Fibroblast of skin of left quadriceps (primary cell): Measurements from ENCODE around the gene ZNF777.
"Not testable (repeated sequence)": the region's sequence is repeated elsewhere in the genome, so short reads cannot be mapped to it uniquely, and the experiment has no call there.

Experiments
- DNase-seq, 2 experiments: peaks; one replicate each; pipeline ENCODE4 v3.0.0-alpha.2; 2013; ENCODE audit warnings: low read depth in 2 of 2

The ZNF777 gene

DNA sequence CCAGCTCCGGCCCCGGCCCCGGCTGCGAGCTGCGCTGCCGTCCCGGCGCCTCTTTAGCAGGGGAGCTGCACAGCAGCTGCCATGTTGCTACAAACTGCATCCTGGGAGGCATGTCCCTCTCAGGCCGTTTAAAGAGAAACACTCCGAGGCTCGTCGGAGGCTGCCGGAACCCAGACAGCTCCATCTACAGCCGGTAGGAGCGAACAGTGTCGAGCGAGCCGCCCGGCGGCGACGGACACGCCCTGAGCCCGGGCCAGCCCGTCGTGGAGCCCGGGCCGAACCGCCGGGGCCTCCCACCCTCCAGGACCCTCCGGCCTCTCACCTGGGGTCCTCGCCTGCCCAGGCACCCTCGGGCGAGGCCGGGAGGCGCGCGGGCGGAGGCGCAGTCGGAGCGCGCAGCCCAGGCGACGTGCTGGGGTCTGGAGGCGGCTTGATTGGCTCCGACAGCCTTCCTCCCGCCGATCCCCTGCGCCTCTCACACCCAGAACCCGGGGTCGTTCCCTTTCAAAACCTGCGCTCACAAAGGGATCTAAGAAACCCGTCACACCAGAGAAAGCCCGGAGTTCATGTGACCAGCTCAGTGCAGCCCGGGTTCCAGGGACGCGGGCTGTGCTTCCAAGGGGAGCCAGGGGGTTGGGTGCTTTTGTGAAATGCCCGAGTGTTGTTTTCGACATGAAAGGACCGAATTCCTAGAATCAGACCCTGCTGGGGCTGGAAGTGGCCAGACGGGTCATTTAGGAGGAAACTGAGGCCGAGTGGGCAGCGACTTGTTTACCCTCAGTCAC lies at the start of gene ZNF777:
TSS of gene ZNF777 (minus strand) at position 570 of the 785 bp plus-strand sequence. CDS start 5,040 bp downstream, outside the sequence.
- peak; percentile 65 to 72 for DNase-seq

DNA sequence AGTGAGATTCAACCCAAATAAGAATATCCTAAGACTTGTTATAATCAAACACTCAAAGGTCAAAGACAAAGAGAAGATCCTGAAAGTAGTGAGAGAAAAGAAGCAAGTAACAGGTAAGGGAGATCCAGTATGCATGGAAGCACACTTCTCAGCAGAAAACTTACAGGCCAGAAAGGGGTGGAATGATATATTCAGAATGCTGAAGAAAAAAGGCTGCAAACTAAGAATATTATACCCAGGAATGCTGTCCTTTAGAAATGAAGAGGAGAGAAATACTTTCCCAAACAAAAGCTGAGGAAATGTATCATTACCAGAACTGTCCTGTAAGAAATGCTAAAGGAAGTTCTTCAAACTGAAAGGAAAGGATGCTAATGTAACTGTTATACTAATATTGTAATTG lies 49.4 kb upstream of the ZNF777 start:
- DNase-seq: no peak

DNA sequence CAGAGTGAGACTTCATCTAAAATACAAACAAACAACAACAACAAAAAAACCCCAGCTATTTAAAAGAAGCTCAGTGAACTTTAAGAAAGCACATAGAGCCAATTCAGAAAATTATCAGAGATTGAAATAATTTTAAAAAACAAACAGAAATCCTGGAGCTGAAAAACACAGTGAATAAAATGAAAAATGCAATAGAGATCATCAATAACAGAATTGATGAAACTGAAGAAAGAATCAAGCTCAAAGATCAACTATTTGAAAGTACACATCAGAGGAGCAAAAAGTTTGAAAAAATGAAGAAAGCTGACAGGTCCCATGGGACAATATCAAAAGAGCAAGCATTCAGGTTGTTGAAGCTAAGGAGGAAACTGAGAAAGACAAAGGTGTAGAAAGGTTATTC lies 48.9 kb upstream of the ZNF777 start:
- no peak for DNase-seq

DNA sequence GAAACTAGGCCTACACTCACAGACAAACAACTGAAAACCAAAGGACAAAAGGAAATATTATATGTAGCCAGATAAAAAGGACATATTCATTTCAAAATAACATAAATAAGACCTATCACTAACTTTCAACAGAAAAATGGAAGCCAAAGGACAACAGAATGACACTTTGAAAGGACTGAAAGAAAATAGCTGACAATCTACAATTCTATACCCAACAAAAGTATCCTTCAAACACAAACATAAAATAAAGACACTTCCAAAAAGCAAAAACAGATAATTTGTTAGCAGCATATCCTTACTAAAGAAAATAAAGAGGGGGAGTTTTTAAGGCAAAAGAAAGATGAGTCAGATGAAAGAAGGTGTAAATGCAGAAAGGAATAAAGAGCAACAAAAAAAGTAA lies 44.7 kb upstream of the ZNF777 start:
- DNase-seq: no peak

DNA sequence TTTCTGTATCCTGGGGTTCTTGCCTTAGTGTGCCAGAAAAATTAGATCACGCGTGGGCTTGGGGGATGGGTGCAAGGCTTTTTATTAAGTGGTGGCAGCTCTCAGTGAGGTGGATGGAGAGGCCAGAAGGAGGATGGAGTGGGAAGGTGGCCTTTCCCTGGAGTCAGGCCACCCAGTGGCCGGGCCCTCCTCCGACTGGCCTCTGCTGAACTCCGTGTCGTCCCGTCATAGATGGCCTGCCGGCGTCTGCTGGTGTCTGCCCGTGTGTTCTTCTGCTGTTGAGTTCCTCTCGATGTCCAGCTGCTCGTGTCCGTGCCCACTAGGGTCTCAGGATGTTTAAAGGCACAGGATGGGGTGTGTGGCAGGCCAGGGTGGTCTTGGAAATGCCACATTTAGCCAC lies 40.8 kb upstream of the ZNF777 start:
- no peak for DNase-seq

DNA sequence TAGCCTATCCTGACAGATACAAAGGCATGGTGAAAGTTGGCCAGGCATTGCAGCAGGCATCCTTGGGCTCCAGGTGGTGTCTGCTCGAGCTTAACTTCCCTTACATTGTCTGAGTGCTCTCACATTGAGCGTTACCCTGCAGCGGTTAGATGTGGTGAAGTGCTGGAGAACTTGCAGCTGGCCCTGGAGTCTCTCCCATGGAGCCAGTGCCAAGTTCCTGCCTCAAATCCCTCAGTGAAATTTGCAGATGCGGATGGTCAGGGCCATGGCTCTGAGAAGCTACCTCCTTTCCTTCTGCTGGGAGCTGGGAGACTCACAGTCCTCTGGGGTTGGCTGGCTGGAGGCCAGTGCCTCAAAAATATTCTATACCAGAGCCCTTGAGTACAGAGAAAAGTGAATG lies 40.0 kb upstream of the ZNF777 start:
- DNase-seq: no peak

DNA sequence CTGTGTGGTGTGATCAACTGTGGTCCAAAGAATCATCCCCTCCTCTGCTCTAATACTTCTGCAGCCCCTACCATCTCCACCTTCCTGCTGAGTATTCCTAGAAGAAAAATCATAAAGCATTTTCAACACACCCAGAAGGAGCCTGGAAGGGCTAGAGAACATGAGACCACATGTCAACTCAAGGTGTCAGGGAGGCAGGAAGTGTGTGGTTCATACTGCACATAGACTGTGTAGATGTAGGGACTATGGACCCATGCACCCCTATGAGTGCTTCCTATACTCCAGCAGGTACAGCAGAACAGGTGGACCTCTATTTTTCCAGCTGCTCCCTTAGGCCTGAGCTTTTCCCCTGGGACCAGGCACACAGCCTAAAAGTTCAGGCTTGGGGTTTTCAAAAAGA lies 39.3 kb upstream of the ZNF777 start:
- no peak for DNase-seq

DNA sequence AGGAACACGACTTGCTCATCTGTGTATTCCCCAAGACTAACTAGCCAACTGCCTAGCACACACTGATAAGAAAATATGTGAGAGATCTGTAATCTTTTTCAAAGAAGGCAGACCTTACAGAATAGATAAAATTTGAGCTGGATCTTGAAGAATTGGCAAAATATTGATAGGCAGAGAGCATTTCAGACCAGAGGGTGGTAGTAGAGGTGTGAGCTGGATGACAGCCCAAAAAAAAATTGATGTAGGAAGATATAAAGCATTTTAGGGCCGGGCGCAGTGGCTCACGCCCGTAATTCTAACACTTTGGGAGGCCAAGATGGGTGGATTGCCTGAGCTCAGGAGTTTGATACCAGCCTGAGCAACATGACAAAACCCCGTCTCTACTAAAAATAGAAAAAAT lies 37.9 kb upstream of the ZNF777 start:
- DNase-seq: no peak

DNA sequence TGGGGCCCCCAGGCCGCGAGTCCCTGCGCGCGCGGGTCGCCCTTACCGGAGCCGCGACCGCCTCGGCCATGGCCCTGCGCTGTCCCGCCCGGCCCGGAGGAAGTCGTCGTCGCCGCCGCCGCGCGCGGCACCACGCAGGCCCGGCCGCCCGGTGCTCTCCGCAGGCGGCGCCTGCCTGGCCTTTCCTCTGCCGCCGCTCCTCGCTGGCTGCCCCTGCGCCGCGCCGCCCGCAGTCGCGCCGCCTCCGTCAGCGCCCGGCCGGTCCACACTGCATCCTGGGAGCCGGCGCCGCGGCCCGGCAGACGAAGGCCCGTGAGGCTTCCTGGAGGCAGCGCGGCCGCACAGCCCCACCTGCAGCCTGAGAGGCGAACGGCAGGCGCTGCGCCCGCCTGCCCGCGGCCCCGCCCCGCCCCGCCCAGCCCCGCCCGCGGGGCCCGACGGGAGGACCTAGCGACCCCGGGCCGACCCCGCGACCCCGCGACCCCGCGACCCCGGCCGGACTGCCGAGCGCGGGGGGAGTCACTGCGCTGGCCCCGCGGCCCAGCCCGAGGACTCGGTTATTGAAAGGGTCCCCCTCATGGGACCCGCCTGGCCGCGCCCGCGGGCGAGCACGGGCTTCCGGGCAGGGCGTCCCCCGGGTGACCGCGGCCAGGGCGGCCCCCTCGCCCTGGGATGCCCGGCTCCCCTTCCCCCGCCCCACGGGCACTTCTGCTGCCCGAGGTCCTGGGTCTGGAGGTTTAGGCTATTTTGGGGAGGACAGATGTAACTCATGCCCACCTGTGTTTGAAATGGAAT lies 36.8 kb upstream of the ZNF777 start, which contains the start of gene ZNF746:
TSS of gene ZNF746 (minus strand) at position 343 of the 795 bp plus-strand sequence. CDS start at position 70, 273 bp downstream.
- peak; percentile 49 to 51 for DNase-seq

DNA sequence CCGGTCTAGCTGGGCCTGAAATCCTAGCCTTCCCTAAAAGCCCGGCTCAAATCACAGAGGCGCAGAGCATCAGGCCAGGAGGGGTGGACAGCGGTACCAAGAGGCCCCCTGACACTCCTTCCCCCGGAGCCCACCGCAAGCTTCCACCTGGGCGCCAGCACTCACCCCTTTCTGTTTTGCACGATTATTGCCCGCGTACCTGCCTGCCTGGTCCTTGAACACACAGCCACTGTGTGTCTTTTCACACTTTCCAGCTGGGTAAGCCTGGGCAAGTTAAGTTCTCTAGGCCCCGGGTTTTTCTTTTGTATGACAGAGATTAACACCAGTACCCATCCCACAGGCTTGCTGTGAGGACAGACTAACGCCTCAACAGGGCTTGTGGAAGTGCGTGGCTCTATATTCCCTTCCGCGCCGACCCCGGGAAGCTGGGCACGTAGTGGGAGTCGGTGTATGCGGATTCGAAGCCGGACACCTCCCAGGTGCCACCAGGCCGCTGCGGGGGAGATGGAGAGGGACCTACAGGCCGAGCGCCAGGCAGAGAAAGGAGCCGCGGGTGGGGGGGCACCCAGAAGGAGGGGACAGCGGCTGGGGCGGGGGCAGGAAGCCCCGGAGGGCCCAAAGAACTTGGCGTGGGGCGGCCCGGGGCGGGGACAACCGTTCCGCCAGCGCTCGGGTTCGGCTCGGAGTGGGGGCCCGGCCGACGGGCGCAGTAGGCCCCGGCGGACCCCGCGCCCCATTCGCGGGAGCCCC lies 36.0 kb upstream of the ZNF777 start:
- peak in 1 of 2 experiments; percentile 3 for DNase-seq

DNA sequence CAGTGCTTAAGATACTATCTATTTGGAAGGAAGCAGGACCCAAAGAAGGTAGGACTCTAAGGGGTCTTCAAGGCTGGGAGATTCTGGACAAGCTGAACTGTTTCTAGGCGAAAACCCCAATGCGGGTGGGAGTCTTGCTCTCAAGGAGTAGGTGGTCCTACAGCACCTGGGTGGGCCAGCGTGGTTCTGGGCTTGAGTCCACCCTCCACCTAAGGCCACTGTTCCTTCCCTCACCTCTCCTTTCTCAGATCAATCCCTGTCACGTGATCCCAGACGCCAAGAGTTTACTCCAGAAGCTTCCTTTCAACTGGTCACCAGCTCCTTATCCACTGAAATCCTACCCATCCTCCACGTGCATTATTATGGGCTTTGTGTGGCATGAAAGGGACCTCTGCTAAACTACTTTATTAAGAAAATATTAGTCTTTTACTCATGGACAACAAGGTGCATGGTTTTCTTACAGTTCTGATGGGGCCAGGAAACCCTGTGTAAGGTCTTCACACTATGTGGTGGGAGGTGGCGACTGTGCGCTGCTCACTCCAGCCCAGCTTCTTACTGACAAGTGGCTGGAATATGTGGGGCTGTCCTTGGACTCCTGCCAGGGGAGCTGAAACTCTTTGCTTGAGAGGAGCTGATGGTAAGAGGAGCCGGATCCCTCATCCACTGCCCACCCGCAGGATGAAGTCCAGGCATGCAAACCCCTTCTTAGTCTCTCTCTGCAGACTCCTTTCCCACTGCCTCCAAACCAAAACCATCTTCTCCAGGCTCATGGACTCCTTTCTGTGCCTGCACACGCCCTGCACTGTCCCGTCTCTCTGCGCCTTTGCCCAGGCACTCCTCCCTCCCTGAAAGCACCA lies 35.2 kb upstream of the ZNF777 start:
- DNase-seq: peak; percentile 58 to 59

DNA sequence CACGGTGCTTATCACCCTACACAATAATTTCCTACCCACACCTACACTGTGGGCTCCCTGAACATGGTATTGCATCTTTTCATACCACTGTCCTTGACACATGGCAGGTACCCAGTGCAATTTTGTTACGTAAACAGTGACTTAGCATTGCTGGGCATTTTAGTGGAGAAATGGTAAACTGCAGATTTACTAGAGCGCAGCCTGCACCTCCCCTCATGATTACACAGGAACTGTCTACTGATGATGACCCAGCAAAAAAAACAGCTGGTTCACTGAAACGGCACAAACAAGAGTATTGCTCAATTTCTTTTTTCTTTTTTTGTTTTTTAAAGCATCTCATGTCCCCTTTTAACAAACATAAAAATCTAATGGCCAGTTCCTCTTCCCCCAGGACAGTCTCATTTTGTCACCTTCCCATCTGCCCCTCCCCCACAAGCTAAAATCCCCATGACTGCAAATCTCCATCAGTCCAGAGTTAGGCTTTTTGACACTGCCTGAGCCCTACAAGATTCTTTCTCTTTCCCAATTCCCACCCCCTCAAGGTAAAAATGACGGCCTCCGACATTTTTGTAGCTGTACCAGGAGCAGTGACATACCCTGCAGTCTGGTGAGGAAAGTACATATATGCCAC lies 34.0 kb upstream of the ZNF777 start:
- no peak for DNase-seq

DNA sequence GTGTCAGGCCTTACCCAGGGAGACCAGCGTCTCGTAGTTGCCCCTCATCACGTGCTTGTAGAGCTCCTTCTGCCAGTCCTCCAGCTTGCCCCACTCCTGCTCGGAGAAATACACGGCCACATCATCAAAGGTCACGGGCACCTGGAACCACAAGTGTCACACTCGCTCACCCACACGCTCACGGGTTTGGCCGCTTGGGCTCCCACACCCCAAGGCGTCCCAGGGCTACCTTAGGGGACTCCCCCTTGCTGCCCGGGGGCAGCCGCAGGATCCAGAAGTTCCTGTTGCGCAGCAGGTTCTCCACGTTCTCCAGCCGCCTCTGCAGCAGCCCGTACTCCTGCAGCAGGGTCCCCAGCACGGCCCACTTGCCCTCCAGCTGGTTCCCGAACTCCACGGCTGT lies 33.1 kb upstream of the ZNF777 start:
- DNase-seq: not testable (repeated sequence)

DNA sequence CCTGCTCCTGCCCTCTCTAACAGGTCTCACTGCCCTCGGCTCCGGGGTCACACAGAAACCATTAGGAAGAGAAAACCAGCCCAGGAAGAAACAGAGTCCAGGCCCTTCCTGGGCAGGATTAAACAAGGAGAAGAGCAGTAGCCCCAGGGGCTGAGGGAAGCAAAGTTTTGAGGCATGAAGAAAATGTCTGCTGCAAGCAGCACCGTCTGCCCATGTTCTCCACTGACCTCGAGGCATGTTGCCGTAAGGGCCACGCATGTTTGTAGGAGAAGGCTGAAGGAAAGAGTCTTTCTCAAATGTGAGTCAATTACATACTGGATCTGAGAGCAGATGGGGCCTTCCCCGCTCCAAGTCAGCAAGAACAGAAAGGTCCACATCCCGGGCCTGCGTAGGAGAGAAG lies 32.5 kb upstream of the ZNF777 start:
- no peak for DNase-seq

DNA sequence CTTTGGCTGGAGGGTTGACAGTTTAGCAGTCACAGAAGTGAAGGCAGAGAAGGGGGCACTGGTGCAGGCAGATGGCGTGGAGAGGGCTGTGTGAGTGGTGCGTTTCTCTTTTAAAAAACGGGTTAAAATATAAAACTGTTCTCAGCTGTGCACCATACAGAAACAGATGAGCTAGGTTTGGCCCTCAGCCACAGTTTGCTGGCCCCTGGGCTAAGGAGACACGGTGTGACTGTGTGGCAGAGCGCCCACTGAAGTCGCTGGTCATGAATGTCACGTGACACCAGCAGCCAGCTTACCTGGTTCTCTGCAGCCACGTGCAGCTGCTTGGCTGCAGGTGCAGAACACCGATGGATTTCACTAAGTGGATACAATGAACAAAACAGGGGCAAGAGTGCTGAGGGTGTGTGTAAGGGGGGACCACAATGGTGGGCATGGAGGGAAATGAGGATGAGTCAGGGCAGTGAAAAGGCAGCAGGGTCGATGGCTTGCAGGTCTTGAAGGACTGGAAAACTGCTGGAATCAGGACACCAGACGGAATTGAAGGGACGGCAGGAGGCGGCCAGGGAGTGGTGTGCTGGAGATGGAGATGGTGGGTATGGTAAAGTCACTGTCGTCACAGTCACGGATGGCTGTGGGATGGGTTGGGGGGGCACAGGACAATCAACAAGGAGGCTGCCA lies 29.4 kb upstream of the ZNF777 start:
- no peak for DNase-seq

DNA sequence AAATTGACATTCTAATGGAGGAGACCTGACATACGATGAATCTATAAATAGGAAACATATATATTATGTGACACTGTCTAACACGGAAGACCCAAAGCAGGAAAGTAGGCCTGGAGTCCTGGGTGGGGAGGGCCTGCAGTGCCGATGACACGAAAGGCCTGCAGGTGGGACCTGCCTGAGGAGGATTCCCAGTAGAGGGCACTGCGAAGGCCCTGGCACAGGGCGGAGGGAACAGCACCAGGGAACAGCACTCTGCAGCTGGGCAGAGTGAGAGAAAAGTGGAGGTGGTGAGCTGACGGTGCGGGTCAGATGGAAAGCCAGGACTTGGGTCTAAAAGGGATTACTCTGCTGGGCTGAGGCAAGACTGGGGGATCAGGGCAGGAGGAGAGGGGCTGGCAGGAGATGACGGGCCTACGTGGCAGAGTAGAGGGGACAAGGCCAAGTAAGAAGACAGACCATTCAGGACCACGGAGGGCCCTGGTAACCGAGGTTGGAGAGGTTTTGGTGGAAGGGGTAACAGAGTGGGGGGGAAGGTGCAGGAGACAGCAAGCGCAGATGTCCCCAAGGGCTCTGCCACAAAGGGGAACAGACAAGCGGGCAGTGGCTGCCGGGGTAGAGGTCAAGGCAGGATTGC lies 28.6 kb upstream of the ZNF777 start:
- DNase-seq: no peak

DNA sequence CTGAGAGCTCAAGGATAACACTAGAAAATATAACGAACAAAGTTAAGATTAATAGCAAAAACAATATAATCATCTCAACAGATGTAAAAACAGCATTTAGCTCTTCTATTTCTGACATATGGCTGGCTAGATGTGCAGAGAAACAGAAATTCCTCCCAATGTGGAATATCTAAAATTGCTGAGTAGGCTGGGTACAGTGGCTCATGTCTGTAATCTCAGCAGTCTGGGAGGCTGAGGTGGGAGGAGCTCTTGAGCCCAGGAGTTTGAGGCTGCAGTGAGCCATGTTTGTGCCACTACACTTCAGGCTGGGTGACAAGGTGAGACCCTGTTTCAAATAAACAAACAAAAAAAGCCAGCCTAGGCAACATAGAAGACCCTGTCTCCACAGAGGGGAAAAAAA lies 18.7 kb upstream of the ZNF777 start:
- no peak for DNase-seq

DNA sequence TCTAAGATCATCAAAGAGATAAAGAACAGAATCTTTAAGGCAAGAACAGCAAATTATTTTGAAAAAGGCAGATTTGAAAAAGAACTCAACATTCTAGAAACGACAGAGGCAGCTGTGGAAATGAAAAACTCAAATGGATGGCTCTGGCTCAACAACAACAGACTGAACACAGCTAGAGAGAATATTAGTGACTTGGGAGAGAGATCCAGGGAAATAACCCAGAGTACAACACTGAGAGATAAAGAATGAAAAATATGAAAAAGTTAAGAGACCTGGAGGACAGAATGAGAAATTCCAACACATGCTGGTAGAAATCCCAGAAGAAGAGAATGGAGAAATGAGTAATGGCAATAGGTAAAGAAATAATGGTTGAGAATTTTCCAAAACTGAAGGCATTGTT lies 17.9 kb upstream of the ZNF777 start:
- no peak for DNase-seq

DNA sequence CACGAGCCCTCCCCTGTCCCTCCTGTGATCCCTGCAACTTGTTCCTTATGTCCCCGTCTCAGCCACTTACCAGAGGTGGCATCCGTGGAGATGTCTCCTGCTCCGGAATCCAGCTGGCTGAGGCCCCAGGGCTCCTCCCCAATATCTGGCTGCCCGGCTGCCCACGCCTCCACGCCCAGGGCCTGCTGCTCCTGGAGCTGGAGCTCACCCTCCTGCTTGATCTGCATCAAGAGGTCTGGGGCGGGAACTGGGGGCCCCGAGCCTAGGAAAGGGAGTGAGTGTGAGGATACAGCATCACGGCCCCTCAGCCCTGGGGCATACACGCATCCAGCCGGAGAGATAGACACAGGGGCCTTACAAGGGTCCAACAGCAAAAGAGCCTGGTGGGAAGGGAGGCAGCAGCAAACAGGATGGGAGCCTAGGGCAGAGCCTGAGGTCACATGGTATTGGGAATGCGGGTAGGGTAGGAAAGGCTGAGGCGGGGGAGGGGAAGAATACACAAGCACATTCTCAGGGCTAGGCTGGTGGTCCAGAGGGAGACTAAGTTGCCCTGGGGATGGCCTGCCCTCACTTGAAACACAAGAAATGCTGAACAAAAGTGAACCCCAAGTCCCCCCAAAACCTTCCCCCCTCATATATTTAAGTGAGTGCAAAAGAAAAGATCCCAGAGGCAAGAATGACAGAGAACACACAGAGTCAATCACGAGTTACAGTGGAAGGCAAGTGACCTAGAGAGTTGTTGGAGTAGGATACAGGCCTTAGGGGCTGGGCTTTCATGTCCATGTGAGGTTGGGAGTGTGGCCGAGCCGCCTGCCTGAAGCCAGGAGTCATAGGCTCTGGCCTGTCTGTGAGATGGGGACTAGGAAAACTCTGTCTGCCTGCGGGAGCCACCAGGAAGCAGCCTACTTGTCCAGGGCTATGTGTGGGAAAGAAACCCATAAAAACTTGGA lies 16.9 kb upstream of the ZNF777 start:
- no peak for DNase-seq
